Measurements from ENCODE around the gene DNAJC18.

DNA sequence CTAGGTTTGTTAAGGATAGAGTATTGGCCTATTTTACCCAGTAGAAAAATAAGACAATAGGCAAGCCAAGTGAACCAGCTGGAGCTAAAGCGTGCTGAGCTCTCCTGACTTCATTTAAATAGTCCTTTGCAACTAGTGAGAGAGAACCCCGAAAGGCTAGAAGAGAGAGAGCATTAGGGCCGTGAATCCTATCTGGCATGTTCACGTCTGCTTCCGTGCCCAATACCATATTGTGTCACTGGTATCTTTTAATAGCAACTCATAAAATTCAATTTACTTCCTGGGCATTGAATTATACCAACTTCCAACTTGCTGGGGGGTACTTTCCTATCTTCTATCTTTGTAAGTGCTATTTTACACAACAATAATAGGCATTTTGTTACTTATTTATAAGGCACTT lies 13.8 kb downstream of the DNAJC18 start:
- TF ChIP-seq GATA2 (IDR thresholded peaks at IDR 0.05; ENCODE audit: low read depth, low read length) = no peak
- TF ChIP-seq GATA3 (IDR thresholded peaks at IDR 0.05; ENCODE audit: low read depth, low read length) = no peak
